DOHH2 (cell line): ENCODE data around the gene DPYSL5.

ENCODE experiments used
- H3F3A ChIP-seq: fragments of 200-600 bp; sonication (generic), shearing (Covaris generic); 2 replicates; pipeline ENCODE4 v1.6.0; 2016; ENCODE audit warnings: antibody characterized with exemption, mild to moderate bottlenecking; ENCODE audit not compliant: control insufficient read depth, insufficient read depth
- H3K27ac ChIP-seq: fragments of 200-600 bp; sonication (generic); 2 replicates; pipeline ENCODE4 v1.5.1; 2014; ENCODE audit warnings: low read depth, mild to moderate bottlenecking, low read length, moderate library complexity
- H3K27me3 ChIP-seq: fragments of 200-600 bp; sonication (generic); 2 replicates; pipeline ENCODE4 v1.6.1; 2014; ENCODE audit warnings: mild to moderate bottlenecking, low read length, mixed read lengths; ENCODE audit not compliant: control insufficient read depth
- H3K36me3 ChIP-seq: fragments of 200-600 bp; sonication (generic); 2 replicates; pipeline ENCODE4 v1.6.1; 2014; ENCODE audit warnings: mild to moderate bottlenecking, low read length, moderate library complexity, mixed read lengths; ENCODE audit not compliant: control insufficient read depth
- H3K4me1 ChIP-seq: fragments of 200-600 bp; sonication (generic); 2 replicates; pipeline ENCODE4 v1.6.1; 2014; ENCODE audit warnings: mild to moderate bottlenecking, low read length, mixed read lengths; ENCODE audit not compliant: control insufficient read depth
- H3K4me2 ChIP-seq: fragments of 200-600 bp; sonication (generic); 2 replicates; pipeline ENCODE4 v1.6.0; 2014; ENCODE audit warnings: mild to moderate bottlenecking, low read length, moderate library complexity
- H3K4me3 ChIP-seq: fragments of 200-600 bp; sonication (generic); 2 replicates; pipeline ENCODE4 v1.5.1; 2014; ENCODE audit warnings: mild to moderate bottlenecking, low read length, mixed read lengths
- H3K79me2 ChIP-seq: fragments of 200-600 bp; sonication (generic); 2 replicates; pipeline ENCODE4 v1.6.1; 2014; ENCODE audit warnings: mild to moderate bottlenecking, low read length, mixed read lengths; ENCODE audit not compliant: control insufficient read depth
- H3K9me2 ChIP-seq: fragments of 200-600 bp; sonication (generic); replicated peaks from 2 replicates; pipeline ENCODE4 v1.6.1; 2014; ENCODE audit warnings: mild to moderate bottlenecking, low read length, mixed read lengths; ENCODE audit not compliant: control insufficient read depth
- H3K9me3 ChIP-seq: fragments of 200-600 bp; sonication (generic); 2 replicates; pipeline ENCODE4 v1.6.1; 2014; ENCODE audit warnings: antibody characterized with exemption, low read length, mixed read lengths; ENCODE audit not compliant: control insufficient read depth, insufficient read depth
- H4K20me1 ChIP-seq: fragments of 200-600 bp; sonication (generic); 2 replicates; pipeline ENCODE4 v1.6.0; 2014; ENCODE audit warnings: low read depth, mild to moderate bottlenecking, antibody characterized with exemption, low read length, moderate library complexity; ENCODE audit not compliant: control insufficient read depth, insufficient read depth
- CTCF ChIP-seq: fragments of 200-600 bp; sonication (generic); IDR thresholded peaks from one replicate; pipeline ENCODE4 v1.5.1; 2014; ENCODE audit warnings: antibody characterized with exemption, mild to moderate bottlenecking, low read depth, low read length; ENCODE audit not compliant: poor library complexity, severe bottlenecking
- EZH2phosphoT487 ChIP-seq: fragments of 200-600 bp; sonication (generic); IDR thresholded peaks from 2 replicates; pipeline ENCODE4 v1.6.1; 2017; ENCODE audit warnings: borderline replicate concordance, mild to moderate bottlenecking, antibody characterized with exemption, low read length, moderate library complexity, mixed read lengths

Gene DPYSL5

GRCh38 chr2:26913606-26913998 is 65.7 kb downstream of the DPYSL5 start:
- Histone ChIP-seq H3K9me3 (no peaks in the 10 kb centered on the region), H3K27me3 (peaks cover 17% of the 10 kb centered on the region), H3K27ac (no peak overlapping the region), H3K4me1 (no peaks in the 10 kb centered on the region), H3K4me3 (no peak overlapping the region), H3K36me3 (no peaks in the 10 kb centered on the region), H4K20me1 (no peaks in the 10 kb centered on the region), H3K9me2 (no peaks in the 10 kb centered on the region), H3K79me2 (no peaks in the 10 kb centered on the region), H3F3A (no peaks in the 10 kb centered on the region), H3K4me2 (no peak overlapping the region)
- TF ChIP-seq EZH2phosphoT487 (no peak), CTCF (no peak)

GRCh38 chr2:26913999-26914658 is 66.2 kb downstream of the DPYSL5 start:
- no peak overlapping the region for H3K27ac ChIP-seq
- H3K9me2 ChIP-seq = no peaks in the 10 kb centered on the region
- H3K4me2 ChIP-seq = no peak overlapping the region
- no peaks in the 10 kb centered on the region for H3F3A ChIP-seq
- peaks cover 17% of the 10 kb centered on the region for H3K27me3 ChIP-seq
- no peaks in the 10 kb centered on the region for H4K20me1 ChIP-seq
- H3K4me3 ChIP-seq = no peak overlapping the region
- H3K4me1 ChIP-seq = no peaks in the 10 kb centered on the region
- no peaks in the 10 kb centered on the region for H3K36me3 ChIP-seq
- TF ChIP-seq EZH2phosphoT487 (no peak), CTCF (no peak)
- no peaks in the 10 kb centered on the region for H3K79me2 ChIP-seq
- no peaks in the 10 kb centered on the region for H3K9me3 ChIP-seq

GRCh38 chr2:26914659-26915310 is 66.9 kb downstream of the DPYSL5 start:
- H3K9me2 ChIP-seq = no peaks in the 10 kb centered on the region
- no peaks in the 10 kb centered on the region for H3K79me2 ChIP-seq
- H3K36me3 ChIP-seq = no peaks in the 10 kb centered on the region
- H4K20me1 ChIP-seq = no peaks in the 10 kb centered on the region
- H3F3A ChIP-seq = no peaks in the 10 kb centered on the region
- H3K4me1 ChIP-seq = no peaks in the 10 kb centered on the region
- no peaks in the 10 kb centered on the region for H3K9me3 ChIP-seq
- no peak overlapping the region for H3K4me3 ChIP-seq
- TF ChIP-seq CTCF (no peak), EZH2phosphoT487 (no peak)
- H3K4me2 ChIP-seq = no peak overlapping the region
- no peak overlapping the region for H3K27ac ChIP-seq
- peaks cover 17% of the 10 kb centered on the region for H3K27me3 ChIP-seq
